ENCODE results near the gene ALKBH5. TPM values are rescaled to one million over a fixed set of nuclear protein-coding genes. Genes with fewer than 3 reads are reported as not detected.
A peak's percentile ranks its signal among the peaks of the same experiment; 100 is the strongest.

Gene ALKBH5
- total RNA-seq: 68.6 to 72.3 TPM (median 71.0 TPM) in 3 replicates

GRCh38 chr17:18183334-18184142 is at the start of gene ALKBH5:
ALKBH5 (plus strand) TSS chr17:18183828; CDS start chr17:18184244, 416 bp downstream.
- TF ChIP-seq, protein P1, sequence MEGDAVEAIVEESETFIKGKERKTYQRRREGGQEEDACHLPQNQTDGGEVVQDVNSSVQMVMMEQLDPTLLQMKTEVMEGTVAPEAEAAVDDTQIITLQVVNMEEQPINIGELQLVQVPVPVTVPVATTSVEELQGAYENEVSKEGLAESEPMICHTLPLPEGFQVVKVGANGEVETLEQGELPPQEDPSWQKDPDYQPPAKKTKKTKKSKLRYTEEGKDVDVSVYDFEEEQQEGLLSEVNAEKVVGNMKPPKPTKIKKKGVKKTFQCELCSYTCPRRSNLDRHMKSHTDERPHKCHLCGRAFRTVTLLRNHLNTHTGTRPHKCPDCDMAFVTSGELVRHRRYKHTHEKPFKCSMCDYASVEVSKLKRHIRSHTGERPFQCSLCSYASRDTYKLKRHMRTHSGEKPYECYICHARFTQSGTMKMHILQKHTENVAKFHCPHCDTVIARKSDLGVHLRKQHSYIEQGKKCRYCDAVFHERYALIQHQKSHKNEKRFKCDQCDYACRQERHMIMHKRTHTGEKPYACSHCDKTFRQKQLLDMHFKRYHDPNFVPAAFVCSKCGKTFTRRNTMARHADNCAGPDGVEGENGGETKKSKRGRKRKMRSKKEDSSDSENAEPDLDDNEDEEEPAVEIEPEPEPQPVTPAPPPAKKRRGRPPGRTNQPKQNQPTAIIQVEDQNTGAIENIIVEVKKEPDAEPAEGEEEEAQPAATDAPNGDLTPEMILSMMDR (IDR thresholded peaks at IDR 0.05; ENCODE audit: unreplicated experiment): peak; percentile 42
- Mint-ChIP-seq H3K36me3 (peaks cover 5% of the 10 kb centered on the region), H3K4me3 (peak within 1 kb of the TSS; percentile 95), H3K27me3 (ENCODE audit: low read depth) (no peaks in the 10 kb centered on the region), H3K27ac (peak within 1 kb of the TSS; percentile 98), H3K9me3 (no peaks in the 10 kb centered on the region), H3K4me1 (peaks cover 55% of the 10 kb centered on the region)
- peak; percentile 98 to 99 for DNase-seq (ENCODE audit: low spot score in 2 of 2, unreplicated experiment in 2 of 2)

GRCh38 chr17:18136357-18136756 is 47.3 kb upstream of the ALKBH5 start:
- Mint-ChIP-seq H3K4me1 (peaks cover 8% of the 10 kb centered on the region), H3K27ac (no peak overlapping the region)

GRCh38 chr17:18138065-18138749 is 45.4 kb upstream of the ALKBH5 start:
- TF ChIP-seq, protein P1 (IDR thresholded peaks at IDR 0.05; ENCODE audit: unreplicated experiment): no peak
- H3K36me3 Mint-ChIP-seq: no peaks in the 10 kb centered on the region
- DNase-seq (ENCODE audit: low spot score in 2 of 2, unreplicated experiment in 2 of 2): no peak
- H3K27ac Mint-ChIP-seq: no peak overlapping the region
- H3K4me3 Mint-ChIP-seq: no peak overlapping the region
- H3K27me3 Mint-ChIP-seq (ENCODE audit: low read depth): peaks cover 2% of the 10 kb centered on the region
- H3K4me1 Mint-ChIP-seq: peaks cover 8% of the 10 kb centered on the region
- H3K9me3 Mint-ChIP-seq: no peaks in the 10 kb centered on the region

More at GRCh38 chr17:18136357-18136756, 47.3 kb upstream of the ALKBH5 start:
- TF ChIP-seq, protein P1 (IDR thresholded peaks at IDR 0.05; ENCODE audit: unreplicated experiment): no peak
- DNase-seq (ENCODE audit: low spot score in 2 of 2, unreplicated experiment in 2 of 2): no peak
- Mint-ChIP-seq H3K4me3 (no peak overlapping the region), H3K36me3 (no peaks in the 10 kb centered on the region), H3K9me3 (no peaks in the 10 kb centered on the region), H3K27me3 (ENCODE audit: low read depth) (no peaks in the 10 kb centered on the region)

DNA sequence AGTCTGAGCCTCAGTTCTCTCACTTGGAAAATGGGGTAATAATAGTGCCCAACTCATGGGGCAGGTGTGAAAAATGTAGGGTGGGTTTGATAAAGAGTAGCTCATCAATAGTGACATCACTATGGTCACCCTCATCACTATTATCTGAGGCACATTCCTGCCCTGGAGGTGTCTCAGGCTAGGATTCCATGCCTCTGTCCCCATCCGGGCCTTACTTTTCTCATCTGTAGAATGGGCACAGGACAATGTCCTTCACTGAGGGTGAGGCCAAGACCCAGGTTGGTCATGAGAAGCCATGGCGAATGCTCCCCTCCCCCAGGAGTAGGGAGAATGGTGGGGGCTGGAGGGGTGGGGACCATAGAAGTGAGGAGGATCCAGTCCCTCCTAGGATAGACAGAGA is 44.5 kb upstream of the ALKBH5 start:
- Mint-ChIP-seq H3K4me3 (no peak overlapping the region), H3K9me3 (no peaks in the 10 kb centered on the region), H3K27me3 (ENCODE audit: low read depth) (peaks cover 4% of the 10 kb centered on the region), H3K36me3 (no peaks in the 10 kb centered on the region), H3K4me1 (peaks cover 8% of the 10 kb centered on the region), H3K27ac (no peak overlapping the region)
- no peak for DNase-seq (ENCODE audit: low spot score in 2 of 2, unreplicated experiment in 2 of 2)
- TF ChIP-seq, protein P1 (IDR thresholded peaks at IDR 0.05; ENCODE audit: unreplicated experiment): no peak

DNA sequence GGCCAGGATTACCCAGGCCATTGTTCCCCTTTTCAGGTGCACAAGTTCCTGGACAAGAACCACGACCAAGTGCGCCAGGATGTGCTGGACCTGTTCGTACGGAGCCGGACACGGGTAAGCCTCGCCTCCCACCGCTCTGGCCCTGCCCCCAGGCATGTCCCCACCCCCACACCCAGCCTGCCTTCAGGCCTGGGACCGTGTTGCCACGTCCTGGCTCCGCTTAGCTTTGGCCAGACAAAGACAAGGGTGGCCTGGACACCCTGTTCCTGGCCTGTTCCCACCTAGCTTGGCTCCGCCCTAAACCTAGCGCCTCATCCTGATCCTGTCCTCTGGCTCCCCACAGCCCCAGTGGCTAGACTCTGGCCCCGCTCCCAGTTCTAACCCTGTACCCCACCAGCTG is 44.1 kb upstream of the ALKBH5 start:
- H3K4me1 Mint-ChIP-seq: peaks cover 8% of the 10 kb centered on the region
- TF ChIP-seq, protein P1 (IDR thresholded peaks at IDR 0.05; ENCODE audit: unreplicated experiment): no peak
- H3K9me3 Mint-ChIP-seq: no peaks in the 10 kb centered on the region
- H3K27me3 Mint-ChIP-seq (ENCODE audit: low read depth): peaks cover 4% of the 10 kb centered on the region
- H3K36me3 Mint-ChIP-seq: no peaks in the 10 kb centered on the region
- H3K27ac Mint-ChIP-seq: no peak overlapping the region
- H3K4me3 Mint-ChIP-seq: no peak overlapping the region
- no peak for DNase-seq (ENCODE audit: low spot score in 2 of 2, unreplicated experiment in 2 of 2)

Measured in mesothelial cell of epicardium (in vitro differentiated cells).